ENCODE data around the gene CUTC.

DNA sequence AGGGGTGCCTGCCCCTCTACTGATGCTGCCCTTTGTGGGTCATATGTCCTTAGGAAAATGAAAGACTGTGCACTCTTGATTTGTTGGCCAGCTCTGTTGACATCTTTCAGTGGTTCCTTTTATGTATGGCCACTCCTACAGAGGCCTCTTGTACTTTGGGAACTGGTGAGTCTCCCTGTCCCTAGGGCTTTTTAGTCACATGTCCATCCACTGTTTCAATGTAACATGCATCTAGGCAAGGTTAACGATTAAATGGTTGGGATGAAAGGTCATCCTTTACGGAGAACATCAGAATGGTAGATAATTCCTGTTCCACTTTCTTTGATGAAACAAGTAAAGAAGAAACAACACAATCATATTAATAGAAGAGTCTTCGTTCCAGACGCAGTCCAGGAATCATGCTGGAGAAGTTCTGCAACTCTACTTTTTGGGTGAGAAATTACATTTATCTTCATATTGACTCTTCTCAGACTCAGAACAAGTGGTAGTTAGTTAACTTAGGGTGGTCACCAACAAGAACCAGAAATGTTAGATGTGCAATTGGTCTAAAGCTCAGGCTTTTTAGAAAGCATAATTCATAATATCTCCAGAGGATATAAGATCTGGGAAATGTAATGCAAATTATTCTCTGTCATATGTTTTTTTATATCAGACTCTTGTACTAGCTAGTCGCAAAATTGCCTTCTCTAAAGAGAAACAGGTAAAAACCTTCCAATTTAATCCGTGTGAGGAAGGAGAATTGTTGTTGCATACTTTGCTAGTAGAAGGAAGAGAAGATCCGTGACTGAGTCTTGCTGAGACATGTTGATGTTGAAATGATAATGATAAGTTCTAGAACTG lies 50.6 kb downstream of the CUTC start, which contains the start of gene ABCC2:
- TF ChIP-seq, protein P1, sequence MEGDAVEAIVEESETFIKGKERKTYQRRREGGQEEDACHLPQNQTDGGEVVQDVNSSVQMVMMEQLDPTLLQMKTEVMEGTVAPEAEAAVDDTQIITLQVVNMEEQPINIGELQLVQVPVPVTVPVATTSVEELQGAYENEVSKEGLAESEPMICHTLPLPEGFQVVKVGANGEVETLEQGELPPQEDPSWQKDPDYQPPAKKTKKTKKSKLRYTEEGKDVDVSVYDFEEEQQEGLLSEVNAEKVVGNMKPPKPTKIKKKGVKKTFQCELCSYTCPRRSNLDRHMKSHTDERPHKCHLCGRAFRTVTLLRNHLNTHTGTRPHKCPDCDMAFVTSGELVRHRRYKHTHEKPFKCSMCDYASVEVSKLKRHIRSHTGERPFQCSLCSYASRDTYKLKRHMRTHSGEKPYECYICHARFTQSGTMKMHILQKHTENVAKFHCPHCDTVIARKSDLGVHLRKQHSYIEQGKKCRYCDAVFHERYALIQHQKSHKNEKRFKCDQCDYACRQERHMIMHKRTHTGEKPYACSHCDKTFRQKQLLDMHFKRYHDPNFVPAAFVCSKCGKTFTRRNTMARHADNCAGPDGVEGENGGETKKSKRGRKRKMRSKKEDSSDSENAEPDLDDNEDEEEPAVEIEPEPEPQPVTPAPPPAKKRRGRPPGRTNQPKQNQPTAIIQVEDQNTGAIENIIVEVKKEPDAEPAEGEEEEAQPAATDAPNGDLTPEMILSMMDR (conservative IDR thresholded peaks at IDR 0.05; ENCODE audit: low read length) = no peak
- no peak for TF ChIP-seq EZH2phosphoT487 (IDR thresholded peaks at IDR 0.05; ENCODE audit: borderline replicate concordance)

All from Loucy (cell line).